ENCODE data around the gene ARL6IP6. TPM values are rescaled to one million over a fixed set of nuclear protein-coding genes. Genes with fewer than 3 reads are reported as not detected.

Gene ARL6IP6
- polyA plus RNA-seq, 1 of the 3 experiments (the other 2 are of a cell fraction): 25.8 TPM

GRCh38 chr2:152766928-152767327 lies 48.5 kb downstream of the ARL6IP6 start:
- WGBS (ENCODE audit: low lambda C conversion rate): 93% methylated on average over 1 of the region's 1 CpG
- no peak for DNase-seq
- H3K4me1 ChIP-seq (ENCODE audit: control insufficient read depth in 1 of 2, insufficient read depth in 2 of 2, low read depth in 1 of 2, low read length in 1 of 2): peaks cover 0 to 2% of the 10 kb centered on the region in 2 experiments; a peak in 1 of 4 replicates
- no peaks in the 10 kb centered on the region for H3K9me2 ChIP-seq
- no peak overlapping the region for H3K4me2 ChIP-seq
- H2AFZ ChIP-seq (ENCODE audit: low read depth): no peak overlapping the region
- no peaks in the 10 kb centered on the region for H4K20me1 ChIP-seq (ENCODE audit: insufficient read depth)
- H3K9me3 ChIP-seq: no peaks in the 10 kb centered on the region
- H3K27ac ChIP-seq (ENCODE audit: low read depth in 2 of 2, low read length in 1 of 2): no peak overlapping the region
- H3K4me3 ChIP-seq (ENCODE audit: low read depth in 2 of 2, low read length in 1 of 2): no peak overlapping the region
- peaks cover 7 to 9% of the 10 kb centered on the region in 2 experiments for H3K36me3 ChIP-seq (replicated peaks in 1 of 2; ENCODE audit: control insufficient read depth in 1 of 2, insufficient read depth in 2 of 2, low read length in 1 of 2)
- no peaks in the 10 kb centered on the region for H3K79me2 ChIP-seq (ENCODE audit: insufficient read depth)
- TF ChIP-seq, protein P1, sequence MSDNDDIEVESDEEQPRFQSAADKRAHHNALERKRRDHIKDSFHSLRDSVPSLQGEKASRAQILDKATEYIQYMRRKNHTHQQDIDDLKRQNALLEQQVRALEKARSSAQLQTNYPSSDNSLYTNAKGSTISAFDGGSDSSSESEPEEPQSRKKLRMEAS (IDR thresholded peaks at IDR 0.05; ENCODE audit: low read depth): no peak
- TF ChIP-seq, protein P2, sequence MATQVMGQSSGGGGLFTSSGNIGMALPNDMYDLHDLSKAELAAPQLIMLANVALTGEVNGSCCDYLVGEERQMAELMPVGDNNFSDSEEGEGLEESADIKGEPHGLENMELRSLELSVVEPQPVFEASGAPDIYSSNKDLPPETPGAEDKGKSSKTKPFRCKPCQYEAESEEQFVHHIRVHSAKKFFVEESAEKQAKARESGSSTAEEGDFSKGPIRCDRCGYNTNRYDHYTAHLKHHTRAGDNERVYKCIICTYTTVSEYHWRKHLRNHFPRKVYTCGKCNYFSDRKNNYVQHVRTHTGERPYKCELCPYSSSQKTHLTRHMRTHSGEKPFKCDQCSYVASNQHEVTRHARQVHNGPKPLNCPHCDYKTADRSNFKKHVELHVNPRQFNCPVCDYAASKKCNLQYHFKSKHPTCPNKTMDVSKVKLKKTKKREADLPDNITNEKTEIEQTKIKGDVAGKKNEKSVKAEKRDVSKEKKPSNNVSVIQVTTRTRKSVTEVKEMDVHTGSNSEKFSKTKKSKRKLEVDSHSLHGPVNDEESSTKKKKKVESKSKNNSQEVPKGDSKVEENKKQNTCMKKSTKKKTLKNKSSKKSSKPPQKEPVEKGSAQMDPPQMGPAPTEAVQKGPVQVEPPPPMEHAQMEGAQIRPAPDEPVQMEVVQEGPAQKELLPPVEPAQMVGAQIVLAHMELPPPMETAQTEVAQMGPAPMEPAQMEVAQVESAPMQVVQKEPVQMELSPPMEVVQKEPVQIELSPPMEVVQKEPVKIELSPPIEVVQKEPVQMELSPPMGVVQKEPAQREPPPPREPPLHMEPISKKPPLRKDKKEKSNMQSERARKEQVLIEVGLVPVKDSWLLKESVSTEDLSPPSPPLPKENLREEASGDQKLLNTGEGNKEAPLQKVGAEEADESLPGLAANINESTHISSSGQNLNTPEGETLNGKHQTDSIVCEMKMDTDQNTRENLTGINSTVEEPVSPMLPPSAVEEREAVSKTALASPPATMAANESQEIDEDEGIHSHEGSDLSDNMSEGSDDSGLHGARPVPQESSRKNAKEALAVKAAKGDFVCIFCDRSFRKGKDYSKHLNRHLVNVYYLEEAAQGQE (IDR thresholded peaks at IDR 0.05; ENCODE audit: low read depth, low read length): no peak
- TF ChIP-seq ELF1 (IDR thresholded peaks at IDR 0.05) (no peak), TEAD4 (IDR thresholded peaks at IDR 0.05; ENCODE audit: borderline replicate concordance, insufficient read depth) (no peak), SMC3 (IDR thresholded peaks at IDR 0.05; ENCODE audit: low read depth, low read length) (no peak), RAD21 (IDR thresholded peaks at IDR 0.05; ENCODE audit: low read length) (no peak), MEF2A (IDR thresholded peaks at IDR 0.05; ENCODE audit: borderline replicate concordance, low read depth) (no peak), MXI1 (IDR thresholded peaks at IDR 0.05; ENCODE audit: low read depth, low read length) (no peak), FOXM1 (IDR thresholded peaks at IDR 0.05; ENCODE audit: low read depth) (no peak), NRF1 (IDR thresholded peaks at IDR 0.05; ENCODE audit: low read depth, low read length) (no peak), RFX5 (IDR thresholded peaks at IDR 0.05; ENCODE audit: low read length) (no peak), FOXJ3 (CRISPR knock-in tag; IDR thresholded peaks at IDR 0.05) (no peak), PBX3 (IDR thresholded peaks at IDR 0.05) (no peak), GATA2 (CRISPR knock-in tag; IDR thresholded peaks at IDR 0.05) (no peak), POLR2AphosphoS5 (IDR thresholded peaks at IDR 0.05; ENCODE audit: low read depth, low read length) (no peak), GABPA (IDR thresholded peaks at IDR 0.05; ENCODE audit: low read depth) (no peak), YY1 (IDR thresholded peaks at IDR 0.05; ENCODE audit: low read depth) (no peak), JUND (IDR thresholded peaks at IDR 0.05) (no peak)
- TF ChIP-seq, protein P3, sequence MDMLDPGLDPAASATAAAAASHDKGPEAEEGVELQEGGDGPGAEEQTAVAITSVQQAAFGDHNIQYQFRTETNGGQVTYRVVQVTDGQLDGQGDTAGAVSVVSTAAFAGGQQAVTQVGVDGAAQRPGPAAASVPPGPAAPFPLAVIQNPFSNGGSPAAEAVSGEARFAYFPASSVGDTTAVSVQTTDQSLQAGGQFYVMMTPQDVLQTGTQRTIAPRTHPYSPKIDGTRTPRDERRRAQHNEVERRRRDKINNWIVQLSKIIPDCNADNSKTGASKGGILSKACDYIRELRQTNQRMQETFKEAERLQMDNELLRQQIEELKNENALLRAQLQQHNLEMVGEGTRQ (IDR thresholded peaks at IDR 0.05; ENCODE audit: borderline replicate concordance, low read depth, low read length): no peak
- TF ChIP-seq, protein P4, sequence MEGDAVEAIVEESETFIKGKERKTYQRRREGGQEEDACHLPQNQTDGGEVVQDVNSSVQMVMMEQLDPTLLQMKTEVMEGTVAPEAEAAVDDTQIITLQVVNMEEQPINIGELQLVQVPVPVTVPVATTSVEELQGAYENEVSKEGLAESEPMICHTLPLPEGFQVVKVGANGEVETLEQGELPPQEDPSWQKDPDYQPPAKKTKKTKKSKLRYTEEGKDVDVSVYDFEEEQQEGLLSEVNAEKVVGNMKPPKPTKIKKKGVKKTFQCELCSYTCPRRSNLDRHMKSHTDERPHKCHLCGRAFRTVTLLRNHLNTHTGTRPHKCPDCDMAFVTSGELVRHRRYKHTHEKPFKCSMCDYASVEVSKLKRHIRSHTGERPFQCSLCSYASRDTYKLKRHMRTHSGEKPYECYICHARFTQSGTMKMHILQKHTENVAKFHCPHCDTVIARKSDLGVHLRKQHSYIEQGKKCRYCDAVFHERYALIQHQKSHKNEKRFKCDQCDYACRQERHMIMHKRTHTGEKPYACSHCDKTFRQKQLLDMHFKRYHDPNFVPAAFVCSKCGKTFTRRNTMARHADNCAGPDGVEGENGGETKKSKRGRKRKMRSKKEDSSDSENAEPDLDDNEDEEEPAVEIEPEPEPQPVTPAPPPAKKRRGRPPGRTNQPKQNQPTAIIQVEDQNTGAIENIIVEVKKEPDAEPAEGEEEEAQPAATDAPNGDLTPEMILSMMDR (IDR thresholded peaks at IDR 0.05): no peak
- POLR2A ChIA-PET: no interaction called here
- H3K27me3 ChIP-seq (ENCODE audit: insufficient read depth): no peaks in the 10 kb centered on the region
- no peak overlapping the region for H3K9ac ChIP-seq
- H3F3A ChIP-seq (replicated peaks; ENCODE audit: insufficient read depth): no peaks in the 10 kb centered on the region
- CTCF ChIA-PET: no interaction called here
